SU-DHL-6 (cell line): ENCODE measurements around the gene FAM237A.

Source experiments
- CTCF ChIP-seq: fragments of 200-600 bp; sonication (generic); IDR thresholded peaks from one replicate; pipeline ENCODE4 v1.5.1; 2017; ENCODE audit warnings: antibody characterized with exemption, mild to moderate bottlenecking, low read length, moderate library complexity; ENCODE audit not compliant: insufficient read depth, poor library complexity, severe bottlenecking
- EZH2phosphoT487 ChIP-seq: fragments of 200-600 bp; sonication (generic), shearing (Covaris generic); conservative IDR thresholded peaks from 2 replicates; pipeline ENCODE4 v1.6.1; 2018; ENCODE audit warnings: mild to moderate bottlenecking, antibody characterized with exemption, low read length, moderate library complexity, mixed read lengths

DNA sequence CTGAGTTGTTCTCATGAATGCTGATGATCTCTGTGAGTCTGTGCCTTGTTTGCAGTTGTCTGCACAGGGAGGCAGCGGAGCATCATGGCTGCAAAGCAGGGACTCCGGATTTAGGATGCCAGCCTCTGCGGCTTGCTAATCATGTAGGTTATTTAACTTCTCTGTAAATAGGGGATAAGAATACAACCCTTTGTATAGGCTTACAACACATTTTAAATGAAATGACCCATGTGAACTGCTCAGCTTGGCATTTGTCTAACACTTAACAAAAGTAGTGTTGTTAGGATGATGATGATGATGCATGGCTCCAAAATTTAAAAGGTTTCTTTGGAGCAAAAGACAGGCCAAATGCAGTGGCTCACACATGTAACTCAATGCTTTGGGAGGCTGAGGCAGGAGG lies 56.5 kb downstream of the FAM237A start:
- TF ChIP-seq CTCF (no peak), EZH2phosphoT487 (no peak)
